H1 (cell line): Measurements from ENCODE around the gene CDKN2AIP. TPM values are rescaled to one million over a fixed set of nuclear protein-coding genes. Genes with fewer than 3 reads are reported as not detected.

Experiments used
- CTCF ChIA-PET: fragments of 300-600 bp; sonication (Branson Sonifier 250); formaldehyde crosslinking; loops from one replicate; lab custom pipeline; 2021; ENCODE audit not compliant: partially characterized antibody; lab: Charles Lee
- POLR2A ChIA-PET: fragments of 300-600 bp; sonication (Branson Sonifier 250); formaldehyde crosslinking; loops from one replicate; lab custom pipeline; 2021; ENCODE audit warnings: inconsistent platforms; ENCODE audit not compliant: partially characterized antibody; lab: Charles Lee
- DNase-seq, 2 experiments: peaks; one replicate each; pipeline versions ENCODE4 v3.0.0 to v3.0.0-alpha.2; 2010 to 2022; ENCODE audit warnings: low spot score in 2 of 2, low read depth in 1 of 2, mixed read lengths in 1 of 2
- FAIRE-seq: peaks from 2 replicates; lab custom pipeline; 2011; peaks lifted over from hg19 to GRCh38; lab: Jason Lieb, UNC
- H2AFZ ChIP-seq: 2 replicates; pipeline ENCODE4 v1.8.1; 2012; ENCODE audit warnings: low read length, inconsistent platforms
- H2AK5ac ChIP-seq: 2 replicates; pipeline ENCODE4 v1.6.1; 2013; ENCODE audit warnings: low read depth, low read length
- H2BK120ac ChIP-seq: replicated peaks from 2 replicates; pipeline ENCODE3; 2013; ENCODE audit warnings: low read depth, low read length, inconsistent platforms
- H2BK12ac ChIP-seq: 2 replicates; pipeline ENCODE4 v1.6.1; 2013; ENCODE audit warnings: low read depth, low read length
- H2BK15ac ChIP-seq: 2 replicates; pipeline ENCODE4 v1.6.1; 2013; ENCODE audit warnings: low read length
- H2BK20ac ChIP-seq: 2 replicates; pipeline ENCODE4 v1.6.1; 2013; ENCODE audit warnings: low read length
- H2BK5ac ChIP-seq: 2 replicates; pipeline ENCODE4 v1.6.1; 2013; ENCODE audit warnings: low read depth, low read length
- H3K14ac ChIP-seq: 2 replicates; pipeline ENCODE4 v1.6.1; 2013; ENCODE audit warnings: inconsistent platforms; ENCODE audit not compliant: insufficient read length
- H3K18ac ChIP-seq: 2 replicates; pipeline ENCODE4 v1.6.1; 2013; ENCODE audit warnings: low read length; ENCODE audit errors: extremely low read depth
- H3K23ac ChIP-seq: 2 replicates; pipeline ENCODE4 v1.6.1; 2013; ENCODE audit warnings: inconsistent platforms; ENCODE audit not compliant: insufficient read length
- H3K23me2 ChIP-seq: 2 replicates; pipeline ENCODE4 v1.6.1; 2013; ENCODE audit warnings: low read depth, low read length
- H3K27ac ChIP-seq: 2 replicates; pipeline ENCODE4 v1.6.1; 2011; ENCODE audit warnings: low read depth, low read length, inconsistent platforms
- H3K27me3 ChIP-seq, 4 experiments: replicated peaks in 1 of 4; 1 replicate in 1 of 4; 2 replicates in 3 of 4; pipeline versions ENCODE4 v1.6.1 to v1.8.1; 2011 to 2013; ENCODE audit warnings: low read length in 3 of 4, mild to moderate bottlenecking in 3 of 4, inconsistent platforms in 2 of 4, mixed read lengths in 2 of 4, moderate library complexity in 1 of 4; ENCODE audit not compliant: control insufficient read depth in 3 of 4, insufficient read depth in 3 of 4; ENCODE audit errors: extremely low read depth in 1 of 4
- H3K36me3 ChIP-seq, 4 experiments: 2 replicates each; pipeline versions ENCODE4 v1.6.1 to v1.8.1; 2011 to 2013; ENCODE audit warnings: mild to moderate bottlenecking in 4 of 4, low read length in 3 of 4, moderate library complexity in 2 of 4, control low read depth in 1 of 4, inconsistent platforms in 1 of 4; ENCODE audit not compliant: insufficient read depth in 4 of 4, control insufficient read depth in 2 of 4
- H3K4ac ChIP-seq: replicated peaks from 2 replicates; pipeline ENCODE3; 2013; ENCODE audit warnings: low read length, low read depth, mixed read lengths, inconsistent platforms; ENCODE audit not compliant: insufficient read length
- H3K4me1 ChIP-seq, 4 experiments: replicated peaks in 1 of 4; 1 replicate in 1 of 4; 2 replicates in 3 of 4; pipeline versions ENCODE4 v1.6.1 to v1.8.1; 2011 to 2013; ENCODE audit warnings: low read length in 3 of 4, inconsistent platforms in 2 of 4, mixed read lengths in 1 of 4; ENCODE audit not compliant: insufficient read depth in 4 of 4, control insufficient read depth in 3 of 4
- H3K4me2 ChIP-seq, 2 experiments: 2 replicates each; pipeline versions ENCODE4 v1.6.1 to v1.8.1; 2011 to 2013; ENCODE audit warnings: low read depth in 2 of 2, low read length in 2 of 2, control low read depth in 1 of 2, inconsistent platforms in 1 of 2, mild to moderate bottlenecking in 1 of 2; ENCODE audit not compliant: insufficient read depth in 1 of 2
- H3K4me3 ChIP-seq, 4 experiments: fragments of 200-600, 300-600 bp in 1 of 4; sonication (generic), shearing (Covaris generic), sonication (Bioruptor Twin) in 1 of 4; 2 replicates each; pipeline versions ENCODE4 v1.5.1 to v1.8.1; 2011 to 2016; ENCODE audit warnings: low read length in 4 of 4, low read depth in 3 of 4, control low read depth in 2 of 4, inconsistent platforms in 2 of 4, mild to moderate bottlenecking in 2 of 4, mixed read lengths in 1 of 4, moderate library complexity in 1 of 4; ENCODE audit not compliant: insufficient read depth in 2 of 4; ENCODE audit errors: extremely low read depth in 1 of 4
- H3K56ac ChIP-seq: replicated peaks from 2 replicates; pipeline ENCODE3; 2013; ENCODE audit warnings: low read depth, mild to moderate bottlenecking, mixed read lengths, low read length, inconsistent platforms; ENCODE audit not compliant: insufficient read length
- H3K79me1 ChIP-seq: 2 replicates; pipeline ENCODE4 v1.6.1; 2013; ENCODE audit warnings: low read depth, low read length, control low read depth
- H3K79me2 ChIP-seq, 2 experiments: 2 replicates each; pipeline versions ENCODE4 v1.6.1 to v1.8.1; 2012 to 2013; ENCODE audit warnings: low read length in 2 of 2, mild to moderate bottlenecking in 2 of 2, inconsistent platforms in 1 of 2; ENCODE audit not compliant: insufficient read depth in 2 of 2, control insufficient read depth in 1 of 2
- H3K9ac ChIP-seq, 4 experiments: replicated peaks in 1 of 4; 1 replicate in 1 of 4; 2 replicates in 3 of 4; pipeline versions ENCODE4 v1.6.1 to v1.8.1; 2011 to 2013; ENCODE audit warnings: low read depth in 3 of 4, low read length in 3 of 4, control low read depth in 2 of 4, mild to moderate bottlenecking in 2 of 4, moderate library complexity in 2 of 4, inconsistent platforms in 1 of 4; ENCODE audit errors: extremely low read depth in 1 of 4
- H3K9me3 ChIP-seq, 2 experiments: 2 replicates each; pipeline versions ENCODE4 v1.6.1 to v1.8.1; 2012 to 2013; ENCODE audit warnings: mild to moderate bottlenecking in 2 of 2, moderate library complexity in 2 of 2, control low read depth in 1 of 2, inconsistent platforms in 1 of 2, low read depth in 1 of 2, low read length in 1 of 2, mixed read lengths in 1 of 2; ENCODE audit not compliant: insufficient read depth in 2 of 2
- H4K20me1 ChIP-seq, 2 experiments: replicated peaks in 1 of 2; 2 replicates each; pipeline versions ENCODE3 to v1.8.1; 2011 to 2013; ENCODE audit warnings: inconsistent platforms in 2 of 2, low read length in 2 of 2, mild to moderate bottlenecking in 1 of 2; ENCODE audit not compliant: insufficient read depth in 2 of 2, control insufficient read depth in 1 of 2
- H4K5ac ChIP-seq: 2 replicates; pipeline ENCODE4 v1.6.1; 2013; ENCODE audit warnings: low read length, low read depth, mixed read lengths, inconsistent platforms; ENCODE audit not compliant: insufficient read length
- H4K8ac ChIP-seq: 2 replicates; pipeline ENCODE4 v1.8.0; 2013; ENCODE audit warnings: mild to moderate bottlenecking, moderate library complexity, low read length, inconsistent platforms; ENCODE audit not compliant: insufficient read depth; ENCODE audit errors: extremely low read depth
- H4K91ac ChIP-seq: replicated peaks from 2 replicates; pipeline ENCODE3; 2013; ENCODE audit warnings: low read length, mixed read lengths, inconsistent platforms; ENCODE audit not compliant: insufficient read length
- ATF2 ChIP-seq: IDR thresholded peaks from 2 replicates; pipeline ENCODE4 v1.6.1; 2012; ENCODE audit warnings: low read length, inconsistent platforms
- BCL11A ChIP-seq, 2 experiments: IDR thresholded peaks; one replicate each; pipeline ENCODE4 v1.6.1; 2011; ENCODE audit warnings: low read depth in 2 of 2, low read length in 2 of 2, mild to moderate bottlenecking in 2 of 2
- CHD2 ChIP-seq: IDR thresholded peaks from 2 replicates; pipeline ENCODE4 v1.6.1; 2012; ENCODE audit warnings: low read length, improper control_type of control experiment
- CTCF ChIP-seq, 3 experiments: IDR thresholded peaks; 1 replicate in 2 of 3; 2 replicates in 1 of 3; pipeline versions ENCODE4 v1.5.1 to v1.6.1; 2011; ENCODE audit warnings: low read length in 3 of 3, mild to moderate bottlenecking in 3 of 3, inconsistent platforms in 2 of 3, low read depth in 1 of 3, moderate library complexity in 1 of 3; ENCODE audit not compliant: insufficient read depth in 1 of 3; ENCODE audit errors: control extremely low read depth in 1 of 3
- HDAC6 ChIP-seq: IDR thresholded peaks from one replicate; pipeline ENCODE4 v1.7.1; 2012; ENCODE audit warnings: low read depth, mild to moderate bottlenecking, inconsistent platforms, low read length, moderate library complexity
- NRF1 ChIP-seq: IDR thresholded peaks from 2 replicates; pipeline ENCODE4 v1.6.1; 2011; ENCODE audit warnings: mild to moderate bottlenecking, low read depth, low read length, improper control_type of control experiment
- RFX5 ChIP-seq: IDR thresholded peaks from 2 replicates; pipeline ENCODE4 v1.6.1; 2011; ENCODE audit warnings: low read depth, low read length, improper control_type of control experiment, borderline replicate concordance
- SP1 ChIP-seq: IDR thresholded peaks from 2 replicates; pipeline ENCODE4 v1.6.1; 2011; ENCODE audit warnings: low read depth, low read length
- ZNF274 ChIP-seq: IDR thresholded peaks from 2 replicates; pipeline ENCODE4 v1.7.0; 2012; ENCODE audit warnings: low read length, borderline replicate concordance; ENCODE audit errors: extremely low read depth
- WGBS, 2 experiments: shearing (Covaris generic) in 1 of 2; methylation state at CpG; one replicate each; pipeline versions ENCODE4 v1.1.6 to v1.1.7; 2013 to 2015; ENCODE audit warnings: low lambda C conversion rate in 2 of 2, mixed read lengths in 2 of 2, inconsistent platforms in 1 of 2, low coverage in 1 of 2, missing lambda C conversion rate in 1 of 2; ENCODE audit not compliant: insufficient replicate concordance in 2 of 2, insufficient coverage in 1 of 2, insufficient read length in 1 of 2; ENCODE audit errors: extremely low coverage in 1 of 2, missing lambda C conversion rate in 1 of 2; 5-methylcytosine and 5-hydroxymethylcytosine counted together
- polyA plus RNA-seq, 7 experiments: library from polyadenylated mRNA; depleted of rRNA in 3 of 7; stranded (reverse) in 5 of 7; unstranded in 2 of 7; fragments of >200 nt in 5 of 7; fragments of 200-250 nt in 2 of 7; gene quantifications; 1 replicate in 5 of 7; 2 replicates in 1 of 7; 4 replicates in 1 of 7; pipeline versions ENCODE4 v1.2.1 to v1.2.3, GENCODE V29; 2011 to 2013; ENCODE audit warnings: missing spikeins in 2 of 7, mixed read lengths in 2 of 7
- total RNA-seq: library from RNA; stranded (reverse); fragmentation: NEBNext Ultra II Directional; extraction: Animal tissue kit (Norgen Biotek cat#: 25700); gene quantifications from 2 replicates; pipeline ENCODE4 v1.2.1, GENCODE V29; 2021

Gene CDKN2AIP
- total and polyA plus RNA-seq, 2 of the 8 experiments (the other 6 are each of a cell fraction or from before 2014, with no cell fraction given) = 6.0 to 14.0 TPM

GRCh38 chr4:183399126-183399522, 45.3 kb upstream of the CDKN2AIP start:
- ChIA-PET POLR2A (interaction anchor here (0.9 to 1.4 kb wide), 5 partner anchors 8 to 105 kb away, joined by 3 to 4 read pairs (median 3); no protein-coding TSS in a partner anchor), CTCF (interaction anchor here (0.5 to 1.8 kb wide), 12 partner anchors 8 to 470 kb away, joined by 3 to 9 read pairs (median 4); no protein-coding TSS in a partner anchor)
- DNase-seq = no peak

More at GRCh38 chr4:183399126-183399522, 45.3 kb upstream of the CDKN2AIP start:
- Histone ChIP-seq H3K9ac (peak overlapping the region in 1 of 4 experiments; percentile 2; a peak in 1 of 7 replicates), H2BK15ac (no peak overlapping the region), H2BK20ac (no peak overlapping the region), H2BK120ac (no peak overlapping the region), H3K4ac (no peak overlapping the region), H4K5ac (no peak overlapping the region), H3K23me2 (peaks cover 7% of the 10 kb centered on the region; the same call in 1 of the 2 replicates), H2AK5ac (no peak overlapping the region), H2BK12ac (no peak overlapping the region), H3K14ac (no peak overlapping the region), H3K27ac (no peak overlapping the region), H3K9me3 (no peaks in the 10 kb centered on the region), H2BK5ac (no peak overlapping the region), H3K4me3 (peak overlapping the region in 2 of 4 experiments; percentile 1 to 58; a peak in 3 of 8 replicates), H3K23ac (no peak overlapping the region), H3K79me2 (no peaks in the 10 kb centered on the region), H3K56ac (peak overlapping the region; percentile 71), H3K79me1 (no peaks in the 10 kb centered on the region), H3K36me3 (no peaks in the 10 kb centered on the region), H3K27me3 (peaks cover 0 to 9% (median 2%) of the 10 kb centered on the region in 4 experiments; a peak in 5 of 7 replicates), H4K8ac (no peak overlapping the region), H4K91ac (no peak overlapping the region), H3K4me2 (peak overlapping the region; percentile 44 to 67), H3K4me1 (peaks cover 0 to 5% (median under 1%) of the 10 kb centered on the region in 4 experiments; a peak in 3 of 7 replicates), H3K18ac (no peak overlapping the region; the same call in 1 of the 2 replicates), H4K20me1 (no peaks in the 10 kb centered on the region), H2AFZ (peak overlapping the region; percentile 86; the same call in 1 of the 2 replicates)
- WGBS, 2 experiments = 85% methylated on average over 15 of the region's 15 CpGs; no CpG with 5 or more reads in 1 of the 2 experiments
- FAIRE-seq = no peak
- no peak for TF ChIP-seq ZNF274
- no peak for TF ChIP-seq NRF1
- TF ChIP-seq SP1 = no peak
- no peak for TF ChIP-seq ATF2
- no peak for TF ChIP-seq CHD2
- TF ChIP-seq BCL11A (IDR thresholded peaks at IDR 0.05; ENCODE audit: low read depth in 2 of 2, low read length in 2 of 2) = no peak
- no peak for TF ChIP-seq HDAC6
- no peak for TF ChIP-seq CTCF (IDR thresholded peaks at IDR 0.05; ENCODE audit: control extremely low read depth in 1 of 3, insufficient read depth in 1 of 3, low read depth in 1 of 3, low read length in 3 of 3)
- TF ChIP-seq RFX5 = no peak
